Esophagus muscularis mucosa (tissue), 3 donors: Measurements from ENCODE around the gene KLK7.

Experiments used
- CTCF ChIP-seq, 3 experiments: fragments of 200-600 bp in 2 of 3; fragments of 450-650 bp in 1 of 3; sonication (generic) in 2 of 3; IDR thresholded peaks; one replicate each; pipeline ENCODE4 v1.5.1; 2017 to 2019; ENCODE audit warnings: antibody characterized with exemption in 3 of 3, mild to moderate bottlenecking in 2 of 3, moderate library complexity in 1 of 3
- POLR2A ChIP-seq: fragments of 450-650 bp; IDR thresholded peaks from one replicate; pipeline ENCODE4 v1.6.1; 2017; ENCODE audit warnings: antibody characterized with exemption, moderate library complexity, mild to moderate bottlenecking, low read depth

DNA sequence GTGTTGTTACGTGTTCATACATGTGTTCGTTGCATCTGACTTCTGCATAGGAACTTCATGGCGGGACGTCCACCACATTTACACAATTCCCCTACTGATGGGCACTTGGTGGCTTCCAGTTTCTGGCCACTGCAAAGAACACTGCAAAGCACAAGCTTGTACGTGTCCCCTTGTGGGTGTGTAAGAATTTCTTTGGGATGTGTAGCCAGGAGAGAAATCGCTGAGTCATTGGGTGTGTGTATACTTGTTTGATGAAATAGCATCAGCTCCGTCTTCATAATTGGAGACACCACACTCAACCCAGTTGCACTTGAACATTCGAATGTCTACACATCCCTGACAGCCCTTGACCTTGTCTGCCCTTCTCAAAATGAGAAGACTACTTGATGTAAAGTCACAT, 50.1 kb downstream of the KLK7 start:
- TF ChIP-seq POLR2A (no peak), CTCF (IDR thresholded peaks at IDR 0.05) (no peak)
